K562 (cell line): Measurements from ENCODE around the gene MDH1B. TPM values are rescaled to one million over a fixed set of nuclear protein-coding genes. Genes with fewer than 3 reads are reported as not detected.

Source experiments
- ATAC-seq: fragments of 200-7000 bp; cut with Tn5 transposase; 3 replicates; pipeline ENCODE4 v1.9.1; 2020; ENCODE audit warnings: moderate library complexity
- BruUV-seq: library from RNA; stranded (reverse); fragments of 400-500 nt; replicated peaks from 2 replicates; lab custom pipeline; 2021; lab: Mats Ljungman, UMichigan
- CTCF ChIA-PET: fragments of 300-600 bp; formaldehyde crosslinking; extraction: SDS; loops from one replicate; lab custom pipeline; 2021; ENCODE audit warnings: low intra/inter-chr PET ratio; lab: Yijun Ruan, JAX
- POLR2A ChIA-PET: fragments of 300-600, 350-650 bp; sonication (Branson Sonifier 250); formaldehyde crosslinking; extraction: SDS; loops from one replicate; lab custom pipeline; 2021; ENCODE audit warnings: antibody characterized with exemption, inconsistent platforms; lab: Yijun Ruan, JAX
- DNase-seq, 4 experiments: peaks; one replicate each; pipeline versions ENCODE4 v3.0.0 to v3.0.0-alpha.2; 2011 to 2018; ENCODE audit warnings: low spot score in 3 of 4, mixed read lengths in 3 of 4; ENCODE audit errors: extremely low read depth in 1 of 4
- FAIRE-seq: peaks from 2 replicates; lab custom pipeline; 2011; peaks lifted over from hg19 to GRCh38; lab: Jason Lieb, UNC
- H2AFZ ChIP-seq: 2 replicates; pipeline ENCODE4 v1.6.0; 2011; ENCODE audit warnings: low read depth, low read length, control low read depth, inconsistent platforms
- H3K27ac ChIP-seq: fragments of 200-600 bp; 3 replicates; pipeline ENCODE4 v1.8.0; 2011; ENCODE audit warnings: low read depth, mild to moderate bottlenecking, control low read depth, inconsistent platforms, low read length, moderate library complexity, mixed read lengths; ENCODE audit errors: extremely low read depth
- H3K27me3 ChIP-seq, 2 experiments: fragments of 300-600 bp in 1 of 2; 2 replicates in 1 of 2; 3 replicates in 1 of 2; pipeline versions ENCODE4 v1.6.0 to v1.8.0; 2011; ENCODE audit warnings: inconsistent platforms in 2 of 2, low read length in 2 of 2, mild to moderate bottlenecking in 1 of 2, mixed read lengths in 1 of 2, moderate library complexity in 1 of 2; ENCODE audit not compliant: control insufficient read depth in 2 of 2, insufficient read depth in 2 of 2
- H3K36me3 ChIP-seq: fragments of 300-600 bp; 3 replicates; pipeline ENCODE4 v1.8.0; 2011; ENCODE audit warnings: mild to moderate bottlenecking, low read length, inconsistent platforms; ENCODE audit not compliant: control insufficient read depth, insufficient read depth
- H3K4me1 ChIP-seq, 2 experiments: fragments of 200-600 bp in 1 of 2; replicated peaks in 1 of 2; 2 replicates in 1 of 2; 3 replicates in 1 of 2; pipeline versions ENCODE4 v1.5.1 to v1.8.0; 2011; ENCODE audit warnings: inconsistent platforms in 2 of 2, low read length in 2 of 2, mild to moderate bottlenecking in 1 of 2, mixed read lengths in 1 of 2, moderate library complexity in 1 of 2; ENCODE audit not compliant: control insufficient read depth in 2 of 2, insufficient read depth in 2 of 2
- H3K4me2 ChIP-seq: 2 replicates; pipeline ENCODE4 v1.6.1; 2011; ENCODE audit warnings: low read length, control low read depth, inconsistent platforms, mixed read lengths; ENCODE audit not compliant: insufficient read depth
- H3K4me3 ChIP-seq: fragments of 200-600 bp; sonication (generic), shearing (Covaris generic); 2 replicates; pipeline ENCODE4 v1.5.1; 2016; ENCODE audit warnings: control low read depth, inconsistent platforms
- H3K79me2 ChIP-seq: fragments of 200-600 bp; 3 replicates; pipeline ENCODE4 v1.8.0; 2011; ENCODE audit warnings: low read length, inconsistent platforms; ENCODE audit not compliant: control insufficient read depth, insufficient read depth
- H3K9ac ChIP-seq, 2 experiments: 2 replicates each; pipeline versions ENCODE4 v1.6.0 to v1.6.1; 2011; ENCODE audit warnings: low read depth in 2 of 2, low read length in 2 of 2, control low read depth in 1 of 2, inconsistent platforms in 1 of 2, mild to moderate bottlenecking in 1 of 2, mixed read lengths in 1 of 2; ENCODE audit not compliant: insufficient read depth in 1 of 2
- H3K9me1 ChIP-seq: one replicate; pipeline ENCODE4 v1.6.0; 2011; ENCODE audit warnings: inconsistent platforms, mild to moderate bottlenecking, low read length, moderate library complexity; ENCODE audit not compliant: control insufficient read depth, insufficient read depth
- H3K9me3 ChIP-seq: replicated peaks from 2 replicates; pipeline ENCODE4 v1.5.1; 2011; ENCODE audit warnings: low read depth, low read length, inconsistent platforms; ENCODE audit not compliant: control insufficient read depth, insufficient read depth
- H4K20me1 ChIP-seq: replicated peaks from 2 replicates; pipeline ENCODE4 v1.6.1; 2011; ENCODE audit warnings: low read length, inconsistent platforms, mixed read lengths; ENCODE audit not compliant: control insufficient read depth, insufficient read depth
- CTCF ChIP-seq, 3 experiments: IDR thresholded peaks in 2 of 3; conservative IDR thresholded peaks in 1 of 3; 2 replicates each; pipeline ENCODE4 v1.5.1; 2011 to 2012; ENCODE audit warnings: low read length in 3 of 3, mild to moderate bottlenecking in 3 of 3, control low read depth in 2 of 3, improper control_type of control experiment in 1 of 3, inconsistent platforms in 1 of 3, low read depth in 1 of 3, mixed read lengths in 1 of 3, moderate library complexity in 1 of 3; ENCODE audit not compliant: insufficient read depth in 2 of 3
- CTCFL ChIP-seq: IDR thresholded peaks from 2 replicates; pipeline ENCODE4 v1.6.1; 2011; ENCODE audit warnings: borderline replicate concordance, low read depth, mild to moderate bottlenecking, moderate library complexity, low read length; ENCODE audit not compliant: insufficient read depth, poor library complexity, severe bottlenecking
- HMG20B ChIP-seq: fragments of 250-450 bp; sonication (Bioruptor Pico); IDR thresholded peaks from 2 replicates; pipeline ENCODE4 v1.5.0; 2021; ENCODE audit warnings: mild to moderate bottlenecking
- KDM4B ChIP-seq, 2 experiments: fragments of 450-650 bp in 1 of 2; sonication (generic) in 1 of 2; IDR thresholded peaks; 2 replicates each; pipeline ENCODE4 v1.6.1; 2016 to 2017; ENCODE audit warnings: borderline replicate concordance in 2 of 2, antibody characterized with exemption in 1 of 2, low read depth in 1 of 2, mild to moderate bottlenecking in 1 of 2
- MAFG ChIP-seq: fragments of 450-650 bp; conservative IDR thresholded peaks from 2 replicates; pipeline ENCODE4 v1.6.1; 2016; ENCODE audit warnings: missing genetic modification characterization, missing compliant biosample characterization
- RAD21 ChIP-seq, 2 experiments: fragments of 250-450 bp in 1 of 2; fragments of 450-650 bp in 1 of 2; sonication (Bioruptor Pico) in 1 of 2; formaldehyde crosslinking in 1 of 2; IDR thresholded peaks in 1 of 2; conservative IDR thresholded peaks in 1 of 2; 2 replicates each; pipeline versions ENCODE4 v1.4.0 to v1.8.0; 2020 to 2022; ENCODE audit warnings: mild to moderate bottlenecking in 2 of 2, moderate library complexity in 1 of 2
- RBFOX2 ChIP-seq: fragments of 200-400 bp; formaldehyde crosslinking; IDR thresholded peaks from 2 replicates; pipeline ENCODE4 v1.6.1; 2017; ENCODE audit warnings: low read depth, mild to moderate bottlenecking, low read length, moderate library complexity
- SMC3 ChIP-seq: conservative IDR thresholded peaks from 2 replicates; pipeline ENCODE4 v1.6.1; 2011; ENCODE audit warnings: low read depth, low read length, improper control_type of control experiment; ENCODE audit not compliant: insufficient read depth
- TAF9B ChIP-seq: fragments of 450-650 bp; IDR thresholded peaks from 2 replicates; pipeline ENCODE4 v1.6.1; 2018; ENCODE audit warnings: mild to moderate bottlenecking; ENCODE audit not compliant: partially characterized antibody
- ZNF239 ChIP-seq: fragments of 250-450 bp; sonication (Bioruptor Pico); IDR thresholded peaks from 2 replicates; pipeline ENCODE4 v1.4.0; 2020; ENCODE audit warnings: mild to moderate bottlenecking
- WGBS: fragments of 100-300 bp; shearing (Covaris generic); methylation state at CpG from one replicate; pipeline ENCODE4 v1.1.6; 2016; ENCODE audit warnings: low coverage, mixed read lengths; ENCODE audit not compliant: insufficient coverage; ENCODE audit errors: missing lambda C conversion rate; 5-methylcytosine and 5-hydroxymethylcytosine counted together
- in situ Hi-C: fragments of 300-500 bp; cut with MboI; formaldehyde crosslinking; loops from 4 replicates; pipeline ENCODE4 v1.15.0; 2018; ENCODE audit warnings: inconsistent platforms, mixed read lengths
- intact Hi-C: fragments of 100-400 bp; cut with micrococcal nuclease; formaldehyde crosslinking; loops from 2 replicates; pipeline ENCODE4 v1.14.2; 2022
- polyA plus RNA-seq, 8 experiments: library from polyadenylated mRNA; depleted of rRNA in 4 of 8; stranded (reverse) in 5 of 8; unstranded in 3 of 8; fragments of >200 nt; fragmentation: Nextera tagmentation in 2 of 8; fragmentation: Illumina TruSeq in 1 of 8; extraction: Ambion mirVana in 2 of 8; extraction: Trizol in 1 of 8; gene quantifications; 2 replicates each; pipeline versions ENCODE4 v1.2.1 to v1.2.3, GENCODE V29; 2011 to 2014; ENCODE audit warnings: inconsistent platforms in 1 of 8, missing spikeins in 1 of 8
- total RNA-seq, 7 experiments: library from RNA; depleted of rRNA in 6 of 7; stranded (reverse); fragments of >200 nt in 6 of 7; fragmentation: Illumina TruSeq in 2 of 7; extraction: Trizol in 2 of 7; gene quantifications; 2 replicates each; pipeline versions ENCODE4 v1.2.1 to v1.2.3, GENCODE V29; 2011 to 2021; ENCODE audit warnings: low replicate concordance in 1 of 7
- TF ChIP-seq, protein P1 (sequence below), 3 experiments: fragments of 200-800 bp in 1 of 3; sonication (Bioruptor generic) in 1 of 3; sonication (generic) in 1 of 3; formaldehyde crosslinking in 1 of 3; IDR thresholded peaks; 2 replicates each; pipeline versions ENCODE4 v1.6.1 to v1.8.0; 2016 to 2022; ENCODE audit warnings: mild to moderate bottlenecking in 2 of 3, missing compliant biosample characterization in 2 of 3, missing genetic modification characterization in 2 of 3, missing genetic modification reagents in 1 of 3
- TF ChIP-seq, protein P2 (sequence below): fragments of 450-650 bp; formaldehyde crosslinking; IDR thresholded peaks from 2 replicates; pipeline ENCODE4 v1.4.0; 2020; ENCODE audit warnings: mild to moderate bottlenecking, moderate library complexity

MDH1B gene
- total and polyA plus RNA-seq, 9 of the 15 experiments (the other 6 are each of a cell fraction or from before 2014, with no cell fraction given): 0.06 to 0.16 (median 0.14) TPM; not detected in 5

GRCh38 chr2:206693399-206694137, 71.6 kb downstream of the MDH1B start:
- ATAC-seq (peak; percentile 81), DNase-seq (peak; percentile 25 to 59 (median 30)), FAIRE-seq (peak; percentile 80)
- Histone ChIP-seq H2AFZ (no peak overlapping the region), H3K27ac (no peak overlapping the region), H3K79me2 (no peaks in the 10 kb centered on the region), H3K27me3 (no peaks in the 10 kb centered on the region; a peak in 1 of 5 replicates), H3K9ac (no peak overlapping the region), H3K36me3 (no peaks in the 10 kb centered on the region), H3K9me1 (no peaks in the 10 kb centered on the region), H3K4me2 (no peak overlapping the region), H4K20me1 (no peaks in the 10 kb centered on the region), H3K4me3 (no peak overlapping the region), H3K9me3 (no peaks in the 10 kb centered on the region), H3K4me1 (no peaks in the 10 kb centered on the region)
- intact Hi-C loops (loop anchor here (1.0 to 10.0 kb wide), 4 partner anchors 89 to 782 kb away; no protein-coding TSS in a partner anchor), in situ Hi-C loops (loop anchor here (5.0 kb wide), 1 partner anchor 784 kb away; no protein-coding TSS in a partner anchor)
- POLR2A ChIA-PET: no interaction called here
- no TSS peak for BruUV-seq
- CTCF ChIA-PET: interaction anchor here (0.6 to 1.0 kb wide), 2 partner anchors 774 to 1379 kb away, joined by 3 read pairs; no protein-coding TSS in a partner anchor
- 4% methylated on average over 5 of the region's 5 CpGs for WGBS
- TF ChIP-seq CTCF (IDR thresholded peaks at IDR 0.05 in 2 of 3, conservative IDR thresholded peaks at IDR 0.05 in 1 of 3; ENCODE audit: insufficient read depth in 2 of 3, low read depth in 1 of 3, low read length in 3 of 3): peak; percentile 37 to 60 (median 51); a peak in 5 of 6 replicates
- TF ChIP-seq, protein P1, sequence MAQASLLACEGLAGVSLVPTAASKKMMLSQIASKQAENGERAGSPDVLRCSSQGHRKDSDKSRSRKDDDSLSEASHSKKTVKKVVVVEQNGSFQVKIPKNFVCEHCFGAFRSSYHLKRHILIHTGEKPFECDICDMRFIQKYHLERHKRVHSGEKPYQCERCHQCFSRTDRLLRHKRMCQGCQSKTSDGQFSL (CRISPR knock-in tag; IDR thresholded peaks at IDR 0.05): no peak
- TF ChIP-seq, protein P1 (tag; IDR thresholded peaks at IDR 0.05): no peak
- TF ChIP-seq ZNF239 (CRISPR knock-in tag): no peak
- TF ChIP-seq, protein P2, sequence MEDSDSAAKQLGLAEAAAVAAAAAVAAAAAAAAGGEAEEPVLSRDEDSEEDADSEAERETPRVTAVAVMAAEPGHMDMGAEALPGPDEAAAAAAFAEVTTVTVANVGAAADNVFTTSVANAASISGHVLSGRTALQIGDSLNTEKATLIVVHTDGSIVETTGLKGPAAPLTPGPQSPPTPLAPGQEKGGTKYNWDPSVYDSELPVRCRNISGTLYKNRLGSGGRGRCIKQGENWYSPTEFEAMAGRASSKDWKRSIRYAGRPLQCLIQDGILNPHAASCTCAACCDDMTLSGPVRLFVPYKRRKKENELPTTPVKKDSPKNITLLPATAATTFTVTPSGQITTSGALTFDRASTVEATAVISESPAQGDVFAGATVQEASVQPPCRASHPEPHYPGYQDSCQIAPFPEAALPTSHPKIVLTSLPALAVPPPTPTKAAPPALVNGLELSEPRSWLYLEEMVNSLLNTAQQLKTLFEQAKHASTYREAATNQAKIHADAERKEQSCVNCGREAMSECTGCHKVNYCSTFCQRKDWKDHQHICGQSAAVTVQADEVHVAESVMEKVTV: peak; percentile 51
- TF ChIP-seq MAFG (tag): no peak
- no peak for TF ChIP-seq KDM4B (IDR thresholded peaks at IDR 0.05; ENCODE audit: borderline replicate concordance in 2 of 2, low read depth in 1 of 2)
- no peak for TF ChIP-seq CTCFL
- TF ChIP-seq TAF9B: no peak
- 0 out of 2 replicates have a peak, but pooled peaks have one; percentile 23 for TF ChIP-seq SMC3
- no peak for TF ChIP-seq HMG20B (CRISPR knock-in tag)
- no peak for TF ChIP-seq RBFOX2
- TF ChIP-seq RAD21 (CRISPR knock-in tag; conservative IDR thresholded peaks at IDR 0.05 in 1 of 2, IDR thresholded peaks at IDR 0.05 in 1 of 2): peak; percentile 63 to 69
